Left ventricle myocardium superior (tissue), 1 donor: Measurements from ENCODE around the gene OXA1L. TPM values are rescaled to one million over a fixed set of nuclear protein-coding genes. Genes with fewer than 3 reads are reported as not detected.

ENCODE experiments used
- ATAC-seq: fragments of 200-7000 bp; cut with Tn5 transposase; one replicate; pipeline ENCODE4 v1.9.1; 2020; ENCODE audit warnings: mild to moderate bottlenecking, moderate library complexity
- DNase-seq: peaks from one replicate; pipeline ENCODE4 v3.0.0-alpha.2; 2020
- intact Hi-C: fragments of 100-400 bp; cut with micrococcal nuclease; formaldehyde crosslinking; loops from one replicate; pipeline ENCODE4 v1.11.0; 2022
- total RNA-seq: library from RNA; stranded (reverse); fragmentation: NEBNext Ultra II Directional; extraction: Animal tissue kit (Norgen Biotek cat#: 25700); gene quantifications from one replicate; pipeline ENCODE4 v1.2.1, GENCODE V29; 2021
- donor health status: DM: no; HTN: yes; CAD: no; lungs with severe emphysema.

Gene OXA1L
- total RNA-seq, 1 donor from 2014 or later = 184 TPM

DNA sequence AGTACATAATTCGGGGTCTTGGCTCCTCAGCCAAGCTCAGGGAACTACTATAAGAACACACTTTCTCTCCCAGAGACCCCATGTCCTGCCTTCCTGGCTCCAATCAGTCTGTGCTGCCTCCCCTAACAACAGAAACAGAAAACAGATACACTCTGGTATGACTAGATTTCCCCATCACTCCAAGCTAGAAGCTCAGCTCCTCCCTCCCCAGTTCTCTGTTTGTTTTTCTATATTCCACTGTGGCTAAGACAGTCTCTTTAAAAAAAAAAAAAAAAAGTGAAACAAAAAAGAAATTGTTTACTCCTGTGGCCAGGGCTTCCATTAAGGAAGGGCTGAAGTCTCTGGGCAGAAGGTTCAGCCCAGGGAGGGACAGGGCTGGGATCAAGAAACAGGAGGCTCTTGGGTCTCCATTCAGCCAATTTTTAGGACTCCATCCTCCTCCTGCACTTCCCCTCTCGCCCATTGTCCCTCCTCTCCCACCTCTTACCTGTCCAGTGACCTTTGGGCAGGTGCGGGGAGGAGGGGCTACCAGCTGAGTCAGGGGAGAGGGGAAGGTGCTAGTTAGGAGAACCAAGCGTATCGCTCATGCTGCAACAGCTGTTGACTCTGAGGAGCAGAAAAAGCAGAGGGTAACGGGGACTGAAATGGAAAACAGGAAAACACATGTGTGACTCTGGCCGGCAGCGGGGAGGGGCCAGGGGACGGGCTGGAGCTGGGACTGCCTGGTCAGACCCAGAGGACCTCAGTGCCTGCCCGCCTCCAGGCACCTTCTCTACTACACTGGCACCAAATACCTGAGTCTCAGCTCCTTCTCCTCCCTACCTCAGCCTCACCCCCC, 52.9 kb downstream of the OXA1L start:
- intact Hi-C loops = loop anchor here (10.0 kb wide), 1 partner anchor 255 kb away; no protein-coding TSS in a partner anchor
- ATAC-seq (peak; percentile 11), DNase-seq (peak; percentile 61)

DNA sequence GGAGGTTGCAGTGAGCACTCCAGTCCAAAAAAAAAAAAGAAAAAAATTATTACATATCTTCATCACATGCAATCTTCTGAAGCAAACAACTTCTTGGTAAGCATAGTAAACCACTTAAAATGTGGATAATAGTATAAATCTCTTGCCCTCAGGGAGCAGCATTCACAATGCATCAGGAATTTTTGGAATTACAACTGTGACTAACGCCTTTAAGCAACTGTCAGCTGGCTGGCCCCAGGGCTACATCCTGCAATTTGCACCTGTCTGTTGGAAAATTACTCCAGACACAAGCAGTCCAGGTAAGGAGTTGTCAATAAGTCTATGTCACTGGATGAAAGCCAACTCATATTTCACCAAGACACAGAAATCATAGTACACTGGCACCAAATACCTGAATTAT, 54.2 kb downstream of the OXA1L start:
- DNase-seq (no peak), ATAC-seq (no peak)
- intact Hi-C loops = no loop called here

DNA sequence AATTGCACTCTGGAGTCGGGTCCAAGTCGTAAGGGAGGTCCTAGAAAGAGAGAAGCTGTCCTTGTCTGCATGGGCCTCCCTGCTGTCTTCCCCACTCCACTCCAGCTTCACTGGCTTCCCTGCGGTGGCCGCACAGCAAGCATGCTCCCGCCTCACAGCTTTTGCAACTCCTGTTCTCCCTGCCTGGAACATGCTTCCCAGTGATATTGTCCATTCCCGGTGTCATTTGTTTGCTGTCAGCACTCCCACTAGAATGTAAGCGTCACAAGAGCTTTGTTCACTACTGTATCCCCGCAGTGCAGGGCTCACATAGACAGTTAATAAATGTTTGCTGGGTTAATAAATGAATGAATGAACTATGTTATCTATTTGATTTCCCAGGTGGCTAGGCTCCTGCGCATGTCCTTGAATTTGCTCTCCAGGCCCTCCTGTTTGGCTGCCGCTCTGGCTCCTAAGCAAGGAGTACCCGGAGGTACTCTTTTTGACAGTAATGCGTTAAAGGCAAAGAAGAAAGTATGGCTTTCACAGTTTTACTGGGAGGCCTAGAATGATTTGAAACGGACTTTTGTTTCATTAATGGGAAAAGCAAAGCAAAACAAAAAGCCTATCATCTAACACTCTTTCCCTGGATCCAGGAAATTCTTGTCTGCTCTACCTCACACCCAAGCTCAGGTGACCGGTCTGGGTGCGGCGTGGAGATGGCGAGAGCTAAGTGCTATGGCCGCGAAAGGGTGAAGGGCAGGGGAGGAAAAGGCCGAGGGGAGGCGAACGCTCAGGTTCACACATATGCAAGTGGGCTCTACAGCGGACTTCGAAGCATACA, 54.9 kb downstream of the OXA1L start:
- peak; percentile 18 for ATAC-seq
- intact Hi-C loops = loop anchor here (2.0 kb wide), 1 partner anchor 31 kb away; no protein-coding TSS in a partner anchor
- no peak for DNase-seq

DNA sequence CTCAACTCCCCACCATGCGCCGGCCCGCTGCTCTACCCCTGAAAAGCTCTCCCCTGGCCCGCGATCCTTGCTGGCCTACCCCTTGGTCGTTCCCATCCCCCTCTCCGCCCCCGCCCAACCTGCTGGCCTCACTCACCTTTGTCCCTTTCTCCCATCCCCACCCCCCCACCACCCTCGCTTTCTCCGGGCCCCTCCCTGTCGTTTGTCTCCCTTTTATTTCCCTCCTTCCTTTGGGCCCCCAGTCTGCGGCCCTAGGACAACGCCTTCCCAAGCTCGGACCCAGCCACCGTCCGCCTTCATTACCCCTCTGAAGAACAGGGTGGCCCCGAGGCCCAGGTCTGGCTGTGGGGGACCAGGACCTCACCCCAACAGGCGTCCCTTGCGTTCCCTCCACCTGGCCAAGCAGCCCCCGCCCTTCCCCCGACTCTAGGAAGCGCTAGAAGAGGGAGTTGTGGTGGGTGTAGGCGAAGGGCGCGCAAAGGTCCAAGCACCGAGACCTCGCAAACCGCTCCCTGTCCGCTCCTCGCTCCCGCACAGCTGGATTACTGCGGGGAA, 55.6 kb downstream of the OXA1L start:
- intact Hi-C loops = loop anchor here (2.0 kb wide), 1 partner anchor 31 kb away; no protein-coding TSS in a partner anchor
- ATAC-seq = no peak
- DNase-seq = no peak

Other genes with a start within 250 kb of the OXA1L start
- 149 TPM for gene DAD1, start 177.5 kb upstream of the OXA1L start, total RNA-seq
- gene ABHD4, start 168.4 kb upstream of the OXA1L start, total RNA-seq = 24.5 TPM
- gene OR6J1, start 122.3 kb upstream of the OXA1L start, total RNA-seq = not detected
- gene SLC7A7, start 48.7 kb downstream of the OXA1L start, total RNA-seq = 4.7 TPM
- gene MRPL52, start 63.2 kb downstream of the OXA1L start, total RNA-seq = 113 TPM
- 19.9 TPM for gene MMP14, start 69.9 kb downstream of the OXA1L start, total RNA-seq
- gene LRP10, start 105.1 kb downstream of the OXA1L start, total RNA-seq = 61.9 TPM
- not detected for gene REM2, start 116.5 kb downstream of the OXA1L start, total RNA-seq
- gene RBM23, start 152.5 kb downstream of the OXA1L start, total RNA-seq = 52.5 TPM
- 56.6 TPM for gene PRMT5, start 162.7 kb downstream of the OXA1L start, total RNA-seq
- gene HAUS4, start 190.4 kb downstream of the OXA1L start, total RNA-seq = 19.4 TPM
- 12.4 TPM for gene AJUBA, start 215.9 kb downstream of the OXA1L start, total RNA-seq
- gene C14orf93, start 243.5 kb downstream of the OXA1L start, total RNA-seq = 6.2 TPM